PFSK-1 (cell line): ENCODE measurements around the gene CEP41.
A peak's percentile ranks its signal among the peaks of the same experiment; 100 is the strongest.

ENCODE experiments used
- FOXP2 ChIP-seq: optimal IDR thresholded peaks from 2 replicates; pipeline ENCODE3; 2011; ENCODE audit warnings: borderline replicate concordance, control low read depth, inconsistent platforms; ENCODE audit not compliant: insufficient read depth; ENCODE audit errors: extremely low read length, extremely low read depth
- POLR2AphosphoS5 ChIP-seq: IDR thresholded peaks from 2 replicates; pipeline ENCODE4 v1.6.1; 2012; ENCODE audit warnings: low read depth, mild to moderate bottlenecking, control low read depth, low read length, moderate library complexity
- SIN3A ChIP-seq: IDR thresholded peaks from 2 replicates; pipeline ENCODE4 v1.6.1; 2012; ENCODE audit warnings: mild to moderate bottlenecking, low read length, moderate library complexity, borderline replicate concordance; ENCODE audit not compliant: insufficient read depth
- TAF1 ChIP-seq: IDR thresholded peaks from 2 replicates; pipeline ENCODE4 v1.6.1; 2012; ENCODE audit warnings: low read length, control low read depth, borderline replicate concordance; ENCODE audit not compliant: insufficient read depth
- TF ChIP-seq, protein P1 (sequence below), 2 experiments: IDR thresholded peaks; 2 replicates each; pipeline versions ENCODE4 v1.6.1 to v1.8.0; 2011 to 2012; ENCODE audit warnings: low read depth in 2 of 2, low read length in 2 of 2, control low read depth in 1 of 2, inconsistent platforms in 1 of 2, mild to moderate bottlenecking in 1 of 2, moderate library complexity in 1 of 2; ENCODE audit not compliant: insufficient read depth in 1 of 2

Gene CEP41

DNA sequence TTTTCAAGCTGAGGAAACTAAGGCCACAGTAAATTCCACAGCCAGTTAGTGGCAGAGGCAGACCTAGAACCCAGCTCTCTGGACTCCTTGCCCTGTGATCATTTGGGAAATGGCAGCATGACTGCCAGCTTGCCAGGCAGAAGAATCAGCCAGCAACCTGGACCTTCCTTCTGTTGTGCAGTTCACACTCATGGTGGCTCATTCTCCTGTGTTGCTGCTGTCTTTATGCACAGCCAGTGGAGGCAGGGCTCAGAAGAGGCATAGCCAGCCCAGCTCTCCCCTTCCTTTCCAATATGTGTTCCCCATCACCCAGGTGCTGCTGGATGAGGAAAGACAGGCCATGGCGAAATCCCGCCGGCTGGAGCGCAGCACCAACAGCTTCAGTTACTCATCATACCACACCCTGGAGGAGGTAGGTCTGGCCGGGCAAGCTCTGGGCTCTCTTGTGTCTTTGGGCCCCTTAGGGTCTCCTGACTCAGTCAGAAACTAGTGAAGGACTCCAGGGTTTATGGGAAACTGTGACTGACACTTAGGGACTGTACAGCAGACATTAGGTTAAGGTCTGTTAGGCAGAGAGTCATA is 81.4 kb downstream of the CEP41 start:
- TF ChIP-seq SIN3A: no peak
- no peak for TF ChIP-seq FOXP2
- TF ChIP-seq POLR2AphosphoS5: no peak
- no peak for TF ChIP-seq TAF1
- TF ChIP-seq, protein P1, sequence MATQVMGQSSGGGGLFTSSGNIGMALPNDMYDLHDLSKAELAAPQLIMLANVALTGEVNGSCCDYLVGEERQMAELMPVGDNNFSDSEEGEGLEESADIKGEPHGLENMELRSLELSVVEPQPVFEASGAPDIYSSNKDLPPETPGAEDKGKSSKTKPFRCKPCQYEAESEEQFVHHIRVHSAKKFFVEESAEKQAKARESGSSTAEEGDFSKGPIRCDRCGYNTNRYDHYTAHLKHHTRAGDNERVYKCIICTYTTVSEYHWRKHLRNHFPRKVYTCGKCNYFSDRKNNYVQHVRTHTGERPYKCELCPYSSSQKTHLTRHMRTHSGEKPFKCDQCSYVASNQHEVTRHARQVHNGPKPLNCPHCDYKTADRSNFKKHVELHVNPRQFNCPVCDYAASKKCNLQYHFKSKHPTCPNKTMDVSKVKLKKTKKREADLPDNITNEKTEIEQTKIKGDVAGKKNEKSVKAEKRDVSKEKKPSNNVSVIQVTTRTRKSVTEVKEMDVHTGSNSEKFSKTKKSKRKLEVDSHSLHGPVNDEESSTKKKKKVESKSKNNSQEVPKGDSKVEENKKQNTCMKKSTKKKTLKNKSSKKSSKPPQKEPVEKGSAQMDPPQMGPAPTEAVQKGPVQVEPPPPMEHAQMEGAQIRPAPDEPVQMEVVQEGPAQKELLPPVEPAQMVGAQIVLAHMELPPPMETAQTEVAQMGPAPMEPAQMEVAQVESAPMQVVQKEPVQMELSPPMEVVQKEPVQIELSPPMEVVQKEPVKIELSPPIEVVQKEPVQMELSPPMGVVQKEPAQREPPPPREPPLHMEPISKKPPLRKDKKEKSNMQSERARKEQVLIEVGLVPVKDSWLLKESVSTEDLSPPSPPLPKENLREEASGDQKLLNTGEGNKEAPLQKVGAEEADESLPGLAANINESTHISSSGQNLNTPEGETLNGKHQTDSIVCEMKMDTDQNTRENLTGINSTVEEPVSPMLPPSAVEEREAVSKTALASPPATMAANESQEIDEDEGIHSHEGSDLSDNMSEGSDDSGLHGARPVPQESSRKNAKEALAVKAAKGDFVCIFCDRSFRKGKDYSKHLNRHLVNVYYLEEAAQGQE (IDR thresholded peaks at IDR 0.05; ENCODE audit: insufficient read depth in 1 of 2, low read depth in 2 of 2, low read length in 2 of 2): no peak

DNA sequence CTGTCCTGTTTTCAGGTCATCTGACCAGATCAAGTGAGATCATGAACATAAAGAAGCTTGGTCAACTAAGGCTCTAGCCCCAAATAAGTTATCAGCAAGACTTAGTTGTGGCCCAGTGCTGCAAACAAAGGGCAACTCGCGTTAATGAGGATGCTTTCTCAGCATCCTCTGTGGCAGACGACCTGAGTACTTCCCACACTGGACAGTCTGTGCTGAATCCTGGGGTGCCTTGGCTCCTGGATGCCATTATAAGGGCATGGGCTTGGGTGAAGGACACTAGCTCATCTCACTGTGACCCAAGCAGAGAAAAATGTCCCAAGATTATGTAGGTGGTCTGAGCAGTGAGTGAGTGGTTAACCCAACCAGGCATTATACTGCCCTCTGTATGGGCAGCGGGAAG is 82.3 kb downstream of the CEP41 start:
- TF ChIP-seq FOXP2: no peak
- TF ChIP-seq, protein P1 (IDR thresholded peaks at IDR 0.05; ENCODE audit: insufficient read depth in 1 of 2, low read depth in 2 of 2, low read length in 2 of 2): no peak
- TF ChIP-seq TAF1: no peak
- TF ChIP-seq SIN3A: no peak
- no peak for TF ChIP-seq POLR2AphosphoS5

DNA sequence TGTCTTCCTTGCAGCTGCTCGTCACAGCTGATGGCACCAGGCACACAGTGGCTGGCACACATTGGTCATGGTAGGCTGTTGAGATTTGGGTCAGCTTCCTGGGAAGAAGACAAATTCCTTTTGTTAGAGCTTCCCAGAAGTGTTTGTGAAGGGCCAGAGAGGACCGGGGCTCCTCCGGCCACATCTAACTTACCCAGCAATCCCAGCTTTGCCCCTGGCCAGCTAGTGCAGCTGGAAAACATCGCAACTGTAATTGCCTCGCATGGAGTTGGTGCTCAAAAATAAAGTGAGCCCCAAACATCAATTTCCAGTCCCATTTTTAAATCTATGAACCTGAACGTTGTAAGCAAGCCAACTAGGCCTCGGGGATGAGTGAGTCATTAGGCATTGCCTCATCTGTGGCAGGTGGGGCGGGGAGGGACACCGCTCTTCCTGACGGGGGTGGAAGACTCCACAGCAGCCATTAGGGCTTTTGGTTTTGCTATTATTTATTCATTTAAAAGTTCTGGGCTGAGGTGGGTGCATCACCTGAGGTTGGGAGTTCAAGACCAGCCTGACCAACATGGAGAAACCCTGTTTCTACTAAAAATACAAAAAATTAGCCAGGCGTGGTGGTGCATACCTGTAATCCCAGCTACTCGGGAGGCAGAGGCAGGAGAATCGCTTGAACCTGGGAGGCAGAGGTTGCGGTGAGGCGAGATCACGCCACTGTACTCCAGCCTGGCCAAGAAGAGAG is 83.8 kb downstream of the CEP41 start:
- TF ChIP-seq, protein P1 (IDR thresholded peaks at IDR 0.05; ENCODE audit: insufficient read depth in 1 of 2, low read depth in 2 of 2, low read length in 2 of 2): peak in 1 of 2 experiments; percentile 37; a peak in 1 of 4 replicates
- peak; percentile 79 for TF ChIP-seq FOXP2
- TF ChIP-seq TAF1: no peak

DNA sequence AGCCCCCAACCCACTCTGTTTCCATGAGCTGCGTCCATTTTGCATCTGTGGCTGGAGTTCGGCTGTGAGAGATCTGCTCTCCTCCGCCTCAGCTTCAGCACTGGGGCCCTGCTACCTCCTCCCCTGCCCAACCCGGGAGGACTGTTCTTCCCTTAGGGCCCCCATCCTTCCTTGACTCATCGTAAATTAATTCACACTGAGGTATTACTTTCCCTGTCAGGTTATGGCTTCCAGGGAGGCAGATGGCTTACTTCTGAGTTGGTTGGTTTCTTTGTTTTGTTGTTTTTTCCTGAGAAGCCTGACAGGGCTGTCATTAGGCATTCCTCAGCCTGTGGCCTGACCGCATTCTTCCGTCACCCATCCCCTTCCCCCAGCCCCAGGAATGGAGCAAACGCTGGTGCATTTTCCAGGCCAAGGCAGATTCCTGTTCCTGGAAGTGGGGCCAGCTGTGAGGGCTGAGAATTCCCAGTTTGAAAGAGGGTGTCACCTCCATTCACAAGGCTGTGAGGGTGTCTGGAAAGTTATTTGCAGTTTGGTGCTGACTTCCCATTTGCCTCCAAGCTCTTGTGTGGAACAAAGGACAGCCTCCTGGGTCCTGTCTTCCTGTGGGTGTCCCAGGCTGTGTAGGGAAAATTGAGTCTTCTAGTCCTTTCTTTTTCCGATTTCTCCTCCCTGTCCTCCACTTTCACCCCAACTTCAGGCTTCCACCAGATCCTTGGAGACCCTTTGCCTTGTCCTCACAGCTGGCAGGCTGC is 84.5 kb downstream of the CEP41 start:
- no peak for TF ChIP-seq SIN3A
- no peak for TF ChIP-seq TAF1
- no peak for TF ChIP-seq POLR2AphosphoS5
- TF ChIP-seq, protein P1 (IDR thresholded peaks at IDR 0.05; ENCODE audit: insufficient read depth in 1 of 2, low read depth in 2 of 2, low read length in 2 of 2): 0 out of 4 replicates have a peak, but pooled peaks of 1 of the 2 experiments have one; percentile 11
- TF ChIP-seq FOXP2: peak; percentile 89
